Inflammatory macrophage (primary cell): ENCODE results near the gene OGFOD3.
A peak's percentile ranks its signal among the peaks of the same experiment; 100 is the strongest.
"Not testable (repeated sequence)": the region's sequence is repeated elsewhere in the genome, so short reads cannot be mapped to it uniquely, and the experiment has no call there.

Experiments
- DNase-seq, 2 donors: peaks; one replicate each; pipeline ENCODE4 v3.0.0-alpha.2; 2020 to 2022

OGFOD3 gene

GRCh38 chr17:82433560-82434215 is 15.3 kb upstream of the OGFOD3 start:
- DNase-seq, result no peak

DNA sequence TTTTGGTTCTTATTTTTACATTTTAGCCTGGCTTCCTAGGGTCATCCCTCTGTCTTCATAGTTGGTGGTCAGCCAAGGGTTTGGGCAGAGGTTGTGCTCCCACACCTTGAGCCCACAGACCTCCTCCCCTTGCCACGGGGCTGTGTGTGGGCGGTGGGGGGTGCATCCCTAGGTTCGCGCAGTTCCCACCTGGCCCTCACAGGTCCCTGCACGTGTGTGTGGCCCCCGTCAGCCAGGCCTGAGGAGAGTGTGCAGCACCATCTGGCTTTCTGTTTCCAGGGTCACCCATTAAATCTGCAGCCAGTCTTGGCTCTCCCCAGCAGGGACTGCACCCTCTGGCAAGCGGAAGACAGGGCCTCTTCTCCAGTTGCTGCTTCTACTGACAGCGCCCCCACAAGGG is 13.6 kb upstream of the OGFOD3 start:
- no peak for DNase-seq

DNA sequence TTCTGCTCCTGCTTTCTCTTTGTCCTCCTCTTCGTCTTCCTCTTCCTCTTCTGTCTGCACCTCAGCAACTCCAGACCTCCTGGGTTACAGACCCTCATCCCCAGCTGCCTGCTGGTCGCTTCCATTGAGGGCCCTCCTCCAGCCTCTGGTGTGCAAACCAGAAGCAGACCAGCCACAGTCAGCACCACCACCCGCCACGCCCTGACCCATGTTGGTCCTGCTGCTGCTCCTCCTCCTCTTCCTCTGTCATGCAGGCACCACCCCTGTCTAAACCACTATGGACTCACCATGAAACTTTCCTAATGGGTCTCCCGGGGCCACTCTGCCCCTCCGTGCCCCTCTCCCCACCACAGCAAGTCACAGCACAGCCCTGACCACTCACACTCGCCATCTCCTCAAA is 11.4 kb upstream of the OGFOD3 start:
- DNase-seq, result no peak

DNA sequence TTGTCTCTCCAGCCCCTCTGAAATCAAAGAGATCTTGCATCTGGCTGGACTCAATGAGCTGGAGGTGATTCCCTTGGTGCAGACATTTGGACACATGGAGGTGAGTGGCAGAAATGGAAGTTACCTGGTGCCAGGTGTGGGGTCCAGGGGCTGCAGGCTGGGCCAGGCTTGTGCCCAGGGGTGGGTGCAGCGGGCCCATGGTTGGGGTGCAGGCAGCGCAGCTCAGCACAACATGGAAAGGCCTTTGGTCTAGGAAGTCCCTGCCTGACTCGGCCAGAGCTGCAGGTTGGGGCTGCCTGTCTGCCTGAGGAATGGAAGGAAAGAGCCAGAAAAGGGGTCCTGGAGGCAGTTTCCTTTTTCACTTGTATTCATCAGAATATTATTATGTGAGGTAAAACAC is 10.2 kb upstream of the OGFOD3 start:
- no peak for DNase-seq

DNA sequence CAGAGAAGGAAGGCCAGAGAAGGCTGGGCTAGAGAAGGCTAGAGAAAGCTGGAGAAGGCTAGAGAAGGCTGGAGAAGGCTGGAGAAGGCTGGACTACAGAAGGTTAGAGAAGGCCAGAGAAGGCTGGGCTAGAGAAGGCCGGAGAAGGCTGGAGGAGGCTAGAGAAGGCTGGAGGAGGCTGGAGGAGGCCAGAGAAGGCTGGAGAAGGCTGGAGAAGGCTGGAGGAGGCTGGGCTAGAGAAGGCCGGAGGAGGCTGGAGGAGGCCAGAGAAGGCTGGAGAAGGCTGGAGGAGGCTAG is 6.4 kb upstream of the OGFOD3 start:
- DNase-seq, result no peak

GRCh38 chr17:82424001-82424862 is 5.8 kb upstream of the OGFOD3 start:
- DNase-seq, result peak; percentile 72 to 75

DNA sequence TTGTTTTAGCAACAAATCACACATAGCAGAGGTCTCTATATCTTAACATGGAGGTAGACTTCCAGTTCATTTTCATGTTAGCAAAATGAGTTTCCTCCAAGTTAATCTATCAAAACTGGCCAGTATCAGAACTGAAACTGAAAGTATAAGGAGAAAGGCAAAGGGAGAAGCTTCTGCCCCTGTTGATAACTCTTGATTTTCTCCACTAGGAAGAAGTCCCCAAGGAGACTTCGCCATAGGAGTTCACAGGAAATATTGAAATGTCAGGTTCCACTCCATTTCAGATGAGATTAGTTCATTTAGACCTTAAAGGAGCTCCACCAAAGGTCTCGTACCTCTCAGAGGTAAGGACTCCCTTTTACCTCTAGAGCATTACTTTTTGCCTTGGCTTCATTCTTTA is 1.2 kb upstream of the OGFOD3 start:
- DNase-seq, result peak; percentile 24 to 36

- no peak for DNase-seq
These were observed 1.6 kb downstream of the OGFOD3 start for GRCh38 chr17:82416771-82417170.

DNA sequence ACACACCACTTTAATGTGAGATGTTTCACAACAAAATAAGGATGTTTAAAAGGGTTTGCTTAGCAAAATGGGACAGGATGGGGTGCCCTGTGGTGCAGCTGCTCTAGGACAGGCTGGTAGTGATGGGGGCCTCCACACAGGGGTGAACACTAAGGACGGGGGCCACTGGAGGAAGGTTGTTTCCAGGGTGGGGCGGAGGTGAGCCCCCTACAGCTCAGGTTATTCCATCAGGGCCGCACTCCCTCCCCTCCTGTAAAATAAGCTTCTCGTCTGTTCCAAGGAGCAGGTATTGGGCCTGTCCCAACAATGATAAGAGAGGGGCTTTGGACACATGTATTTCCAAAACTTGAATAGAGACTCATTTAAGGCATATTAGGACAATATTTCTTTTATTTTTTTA is 2.1 kb downstream of the OGFOD3 start:
- no peak for DNase-seq

GRCh38 chr17:82415786-82416185 is 2.6 kb downstream of the OGFOD3 start:
- no peak for DNase-seq

DNA sequence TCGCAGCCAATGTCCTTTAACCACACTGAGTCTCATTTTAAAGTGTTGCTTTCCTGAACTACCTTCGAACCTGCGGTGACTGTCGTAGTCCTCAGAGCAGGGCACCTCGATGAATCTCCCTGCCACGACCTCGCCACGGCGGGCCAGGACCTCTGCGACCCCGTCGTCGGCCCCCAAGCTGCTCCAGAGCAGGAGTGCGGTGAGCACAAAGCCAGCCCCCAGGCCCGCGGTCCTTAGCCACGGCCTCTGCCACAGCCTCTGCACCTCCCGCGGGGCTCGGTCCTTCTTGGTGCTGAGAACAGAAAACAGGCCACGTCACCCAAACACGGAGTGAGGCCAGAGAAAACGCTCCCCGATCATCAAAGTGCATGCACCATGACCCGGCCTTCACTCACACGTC is 3.0 kb downstream of the OGFOD3 start:
- DNase-seq, result no peak

DNA sequence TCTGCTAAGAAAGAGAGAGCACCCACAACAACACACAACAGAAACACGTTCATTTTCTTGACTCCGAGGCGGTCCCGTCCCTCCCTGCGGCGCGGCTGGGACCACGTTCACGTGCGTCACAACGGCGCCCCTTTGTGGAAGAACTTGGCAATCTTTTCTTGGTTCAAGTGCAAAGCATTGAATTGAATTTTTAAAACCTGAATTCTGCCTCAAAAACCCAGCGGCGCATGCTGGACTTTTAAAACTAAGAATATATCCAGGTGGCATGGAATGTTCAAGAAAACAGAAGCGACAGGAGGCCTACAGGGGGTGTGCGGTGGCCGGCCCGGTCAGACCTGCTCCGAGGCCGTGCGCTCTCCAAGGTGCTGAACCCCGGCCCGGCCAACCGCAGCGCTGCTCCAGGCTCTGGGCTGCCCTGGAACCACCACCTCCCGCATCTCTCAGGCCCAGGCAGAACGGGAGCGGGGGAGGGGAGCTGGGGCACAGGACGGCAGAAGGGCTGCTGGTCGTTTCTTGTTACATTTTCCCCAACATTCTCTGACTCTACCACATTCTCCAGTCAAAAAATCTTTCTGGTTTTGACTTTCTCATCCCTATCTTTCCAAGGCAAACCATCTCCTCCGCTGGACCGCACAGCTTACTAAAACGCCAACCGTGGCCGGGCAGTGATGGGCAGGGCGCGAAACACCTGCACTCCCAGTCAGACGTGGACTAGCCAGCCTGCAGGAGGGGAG is 3.7 kb downstream of the OGFOD3 start:
- peak; percentile 73 to 77 for DNase-seq

GRCh38 chr17:82412535-82413520 is 5.6 kb downstream of the OGFOD3 start:
- no peak for DNase-seq

GRCh38 chr17:82412081-82412480 is 6.3 kb downstream of the OGFOD3 start:
- DNase-seq, result not testable (repeated sequence)

DNA sequence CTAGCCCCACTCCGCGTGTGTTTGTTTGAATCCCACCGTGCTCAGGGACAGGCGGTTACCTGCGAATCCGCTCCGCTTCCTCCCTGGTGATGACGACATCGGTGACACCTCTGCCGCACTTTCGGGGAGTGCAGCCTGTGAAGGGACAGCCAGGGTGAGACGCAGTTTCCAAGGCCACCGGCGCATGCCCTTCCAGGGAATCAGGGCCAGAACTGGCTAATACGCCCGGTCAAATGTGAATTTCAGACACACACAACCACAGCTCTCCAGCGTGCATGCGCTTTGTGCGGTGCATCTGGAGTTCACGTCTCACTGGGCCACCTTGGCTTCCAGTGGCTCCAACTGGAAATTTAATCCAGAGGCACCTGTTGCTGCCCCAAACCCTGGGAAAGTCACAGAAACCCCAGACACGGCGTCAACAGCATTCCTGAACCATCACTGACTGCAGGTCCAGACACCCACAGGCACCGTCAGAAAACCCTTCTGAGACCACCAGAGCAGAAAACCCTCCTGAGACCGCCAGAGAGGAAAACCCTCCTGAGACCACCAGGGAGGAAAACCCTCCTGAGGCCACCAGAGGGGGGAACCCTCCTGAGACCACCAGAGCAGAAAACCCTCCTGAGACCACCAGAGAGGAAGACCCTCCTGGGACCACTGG is 6.9 kb downstream of the OGFOD3 start:
- DNase-seq, result no peak

GRCh38 chr17:82410014-82410716 is 8.2 kb downstream of the OGFOD3 start:
- DNase-seq, result no peak

GRCh38 chr17:82408938-82409318 is 9.5 kb downstream of the OGFOD3 start:
- DNase-seq, result no peak

- no peak for DNase-seq
These were observed 10.0 kb downstream of the OGFOD3 start for GRCh38 chr17:82408288-82408937.

- DNase-seq, result peak; percentile 45 to 59
These were observed 11.1 kb downstream of the OGFOD3 start for GRCh38 chr17:82407255-82407654.

- DNase-seq, result no peak
These were observed 12.2 kb downstream of the OGFOD3 start for GRCh38 chr17:82406131-82406671.
